ENCODE results near the gene KCNK4. TPM values are rescaled to one million over a fixed set of nuclear protein-coding genes. Genes with fewer than 3 reads are reported as not detected.

KCNK4 gene
- total RNA-seq, 1 donor from 2014 or later, result not detected

- Mint-ChIP-seq H3K4me1 (ENCODE audit: unreplicated experiment) (peaks cover 15% of the 10 kb centered on the region), H3K27me3 (no peaks in the 10 kb centered on the region), H3K4me3 (peak overlapping the region; percentile 85), H3K36me3 (no peaks in the 10 kb centered on the region), H3K9me3 (no peaks in the 10 kb centered on the region), H3K27ac (peak overlapping the region; percentile 76)
- no peak for DNase-seq (ENCODE audit: extremely low spot score, unreplicated experiment)
- no peak for TF ChIP-seq CTCF (conservative IDR thresholded peaks at IDR 0.05)
Measured at GRCh38 chr11:64248578-64248977, 42.5 kb upstream of the KCNK4 start.

- peak overlapping the region; percentile 70 for H3K4me3 Mint-ChIP-seq
- TF ChIP-seq CTCF (conservative IDR thresholded peaks at IDR 0.05), result no peak
- H3K27me3 Mint-ChIP-seq, result no peaks in the 10 kb centered on the region
- no peak for DNase-seq (ENCODE audit: extremely low spot score, unreplicated experiment)
- H3K36me3 Mint-ChIP-seq, result no peaks in the 10 kb centered on the region
- H3K27ac Mint-ChIP-seq, result no peak overlapping the region
- H3K4me1 Mint-ChIP-seq (ENCODE audit: unreplicated experiment), result peaks cover 20% of the 10 kb centered on the region
- H3K9me3 Mint-ChIP-seq, result no peaks in the 10 kb centered on the region
Measured at GRCh38 chr11:64249038-64249437, 42.1 kb upstream of the KCNK4 start.

- Mint-ChIP-seq H3K27me3 (no peaks in the 10 kb centered on the region), H3K27ac (no peak overlapping the region), H3K36me3 (no peaks in the 10 kb centered on the region), H3K9me3 (no peaks in the 10 kb centered on the region), H3K4me1 (ENCODE audit: unreplicated experiment) (peaks cover 21% of the 10 kb centered on the region), H3K4me3 (peak overlapping the region; percentile 70)
- no peak for DNase-seq (ENCODE audit: extremely low spot score, unreplicated experiment)
- TF ChIP-seq CTCF (conservative IDR thresholded peaks at IDR 0.05), result no peak
Measured at GRCh38 chr11:64249563-64250414, 41.3 kb upstream of the KCNK4 start.

GRCh38 chr11:64250415-64251015 is 40.6 kb upstream of the KCNK4 start:
- peak overlapping the region; percentile 89 for H3K4me3 Mint-ChIP-seq
- H3K27ac Mint-ChIP-seq, result no peak overlapping the region

More at GRCh38 chr11:64250415-64251015, 40.6 kb upstream of the KCNK4 start:
- Mint-ChIP-seq H3K36me3 (no peaks in the 10 kb centered on the region), H3K9me3 (no peaks in the 10 kb centered on the region), H3K4me1 (ENCODE audit: unreplicated experiment) (peaks cover 21% of the 10 kb centered on the region), H3K27me3 (no peaks in the 10 kb centered on the region)
- no peak for DNase-seq (ENCODE audit: extremely low spot score, unreplicated experiment)
- TF ChIP-seq CTCF (conservative IDR thresholded peaks at IDR 0.05), result no peak

Data from type B pancreatic cell (in vitro differentiated cells).